Lung (tissue), 13 donors: Measurements from ENCODE around the gene THRAP3. TPM values are rescaled to one million over a fixed set of nuclear protein-coding genes. Genes with fewer than 3 reads are reported as not detected.

Source experiments
- ATAC-seq: fragments of 200-7000 bp; cut with Tn5 transposase; one replicate; pipeline ENCODE4 v1.9.1; 2020; ENCODE audit warnings: moderate number of reproducible peaks; ENCODE audit not compliant: insufficient read depth, low FRiP score
- DNase-seq, 3 donors: peaks; one replicate each; pipeline ENCODE4 v3.0.0-alpha.2; 2013 to 2017
- H3K27ac ChIP-seq, 2 donors: one replicate each; pipeline ENCODE4 v1.5.1; 2013; ENCODE audit warnings: mild to moderate bottlenecking in 2 of 2, moderate library complexity in 2 of 2, control low read depth in 1 of 2, inconsistent platforms in 1 of 2, low read depth in 1 of 2, low read length in 1 of 2
- H3K27me3 ChIP-seq, 3 donors: one replicate each; pipeline ENCODE4 v1.5.1; 2013; ENCODE audit warnings: low read length in 2 of 3; ENCODE audit not compliant: control insufficient read depth in 3 of 3, insufficient read depth in 3 of 3
- H3K36me3 ChIP-seq, 4 donors: one replicate each; pipeline ENCODE4 v1.5.1; 2013; ENCODE audit warnings: low read length in 4 of 4, mild to moderate bottlenecking in 1 of 4, moderate library complexity in 1 of 4; ENCODE audit not compliant: control insufficient read depth in 4 of 4, insufficient read depth in 4 of 4
- H3K4me1 ChIP-seq, 5 donors: one replicate each; pipeline ENCODE4 v1.5.1; 2013; ENCODE audit warnings: low read length in 5 of 5, mild to moderate bottlenecking in 2 of 5, moderate library complexity in 1 of 5; ENCODE audit not compliant: control insufficient read depth in 5 of 5, insufficient read depth in 5 of 5
- H3K4me3 ChIP-seq: one replicate; pipeline ENCODE4 v1.5.1; 2013; ENCODE audit warnings: mild to moderate bottlenecking, control low read depth, moderate library complexity
- H3K9ac ChIP-seq, 2 donors: one replicate each; pipeline ENCODE4 v1.5.1; 2013; ENCODE audit warnings: low read length in 2 of 2, control low read depth in 1 of 2; ENCODE audit not compliant: insufficient read depth in 1 of 2
- H3K9me3 ChIP-seq, 4 donors: one replicate each; pipeline ENCODE4 v1.5.1; 2013; ENCODE audit warnings: low read length in 3 of 4, mild to moderate bottlenecking in 1 of 4, moderate library complexity in 1 of 4; ENCODE audit not compliant: control insufficient read depth in 4 of 4, insufficient read depth in 3 of 4
- WGBS, 2 donors: extraction: QIAGEN DNeasy Blood & Tissue Kit; methylation state at CpG; one replicate each; pipeline ENCODE4 v1.1.7; 2013; 5-methylcytosine and 5-hydroxymethylcytosine counted together
- polyA plus RNA-seq, 2 donors: library from polyadenylated mRNA; stranded (reverse); fragments of 200-250 nt; gene quantifications; one replicate each; pipeline ENCODE4 v1.2.1, GENCODE V29; 2013
- small RNA-seq: library from RNA; depleted of rRNA; stranded (forward); fragments of <200 nt; gene quantifications from one replicate; pipeline ENCODE3, GENCODE V24; 2014; ENCODE audit warnings: low replicate concordance
- total RNA-seq, 2 donors: library from RNA; depleted of rRNA in 1 of 2; stranded (reverse); fragments of >200 nt in 1 of 2; gene quantifications; one replicate each; pipeline ENCODE4 v1.2.1, GENCODE V29; 2014 to 2021
- TF ChIP-seq, protein P1 (sequence below): IDR thresholded peaks from 2 replicates; pipeline ENCODE4 v1.5.1; 2012; ENCODE audit warnings: mild to moderate bottlenecking; ENCODE audit errors: control extremely low read depth, extremely low read depth
- donor health status: control.
- donor health status: control.
- donor health status: Bipolar disorder and iron deficiency.
- donor health status: healthy.
- donor health status: DM: yes; HTN: yes; CAD: no.

THRAP3 gene
- total and polyA plus RNA-seq, 4 donors = 25.1 to 92.9 (median 67.3) TPM

DNA sequence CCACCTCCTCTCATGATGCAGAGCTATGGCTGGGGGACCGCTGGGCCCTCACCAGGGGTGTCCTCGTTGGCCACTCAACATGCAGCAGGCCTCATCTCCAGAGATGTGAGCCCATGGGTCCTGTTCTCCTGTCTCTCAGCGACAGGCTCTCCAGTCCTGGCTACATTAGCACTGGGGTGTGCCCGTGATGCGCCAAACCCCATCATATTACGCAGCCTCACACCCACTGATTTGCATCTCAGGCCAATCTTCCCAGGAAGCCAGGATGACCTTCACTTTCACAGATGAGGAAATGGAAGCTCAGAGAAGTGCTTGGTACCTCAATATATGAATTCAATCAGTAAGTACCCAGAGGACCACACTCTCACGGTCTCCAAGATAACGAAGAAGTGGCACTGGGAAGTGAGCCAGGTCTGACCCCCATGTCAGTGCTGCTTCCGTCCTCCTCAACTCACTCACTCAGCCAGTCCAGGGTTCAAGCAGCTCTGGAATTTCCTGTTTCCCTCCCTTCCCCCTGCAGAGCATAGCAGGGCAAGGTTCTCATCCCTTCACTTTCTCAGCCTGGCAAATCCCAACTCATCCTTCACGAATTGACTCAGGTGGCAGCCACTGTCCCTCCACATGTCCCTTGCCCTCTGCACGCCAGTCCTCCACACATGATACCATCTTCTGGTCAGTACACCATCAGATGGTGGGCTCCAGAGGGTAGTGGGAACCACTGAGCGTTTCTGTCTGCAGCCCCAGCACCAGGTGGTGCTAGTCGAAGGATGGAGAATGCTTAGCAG lies 128.1 kb downstream of the THRAP3 start:
- H3K4me3 ChIP-seq = no peak overlapping the region
- peak overlapping the region in 1 of 2 donors; percentile 27 for H3K27ac ChIP-seq
- H3K4me1 ChIP-seq = peaks cover 0 to 37% (median 10%) of the 10 kb centered on the region in 5 donors
- H3K9me3 ChIP-seq = no peaks in the 10 kb centered on the region
- peaks cover 6 to 48% (median 16%) of the 10 kb centered on the region in 4 donors for H3K36me3 ChIP-seq
- WGBS, 2 donors = 77 to 89% methylated on average over 13 of the region's 13 CpGs
- peak; percentile 34 to 83 (median 63) for DNase-seq
- H3K9ac ChIP-seq = no peak overlapping the region
- ATAC-seq = no peak
- no peaks in the 10 kb centered on the region for H3K27me3 ChIP-seq
- TF ChIP-seq, protein P1, sequence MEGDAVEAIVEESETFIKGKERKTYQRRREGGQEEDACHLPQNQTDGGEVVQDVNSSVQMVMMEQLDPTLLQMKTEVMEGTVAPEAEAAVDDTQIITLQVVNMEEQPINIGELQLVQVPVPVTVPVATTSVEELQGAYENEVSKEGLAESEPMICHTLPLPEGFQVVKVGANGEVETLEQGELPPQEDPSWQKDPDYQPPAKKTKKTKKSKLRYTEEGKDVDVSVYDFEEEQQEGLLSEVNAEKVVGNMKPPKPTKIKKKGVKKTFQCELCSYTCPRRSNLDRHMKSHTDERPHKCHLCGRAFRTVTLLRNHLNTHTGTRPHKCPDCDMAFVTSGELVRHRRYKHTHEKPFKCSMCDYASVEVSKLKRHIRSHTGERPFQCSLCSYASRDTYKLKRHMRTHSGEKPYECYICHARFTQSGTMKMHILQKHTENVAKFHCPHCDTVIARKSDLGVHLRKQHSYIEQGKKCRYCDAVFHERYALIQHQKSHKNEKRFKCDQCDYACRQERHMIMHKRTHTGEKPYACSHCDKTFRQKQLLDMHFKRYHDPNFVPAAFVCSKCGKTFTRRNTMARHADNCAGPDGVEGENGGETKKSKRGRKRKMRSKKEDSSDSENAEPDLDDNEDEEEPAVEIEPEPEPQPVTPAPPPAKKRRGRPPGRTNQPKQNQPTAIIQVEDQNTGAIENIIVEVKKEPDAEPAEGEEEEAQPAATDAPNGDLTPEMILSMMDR = no peak

DNA sequence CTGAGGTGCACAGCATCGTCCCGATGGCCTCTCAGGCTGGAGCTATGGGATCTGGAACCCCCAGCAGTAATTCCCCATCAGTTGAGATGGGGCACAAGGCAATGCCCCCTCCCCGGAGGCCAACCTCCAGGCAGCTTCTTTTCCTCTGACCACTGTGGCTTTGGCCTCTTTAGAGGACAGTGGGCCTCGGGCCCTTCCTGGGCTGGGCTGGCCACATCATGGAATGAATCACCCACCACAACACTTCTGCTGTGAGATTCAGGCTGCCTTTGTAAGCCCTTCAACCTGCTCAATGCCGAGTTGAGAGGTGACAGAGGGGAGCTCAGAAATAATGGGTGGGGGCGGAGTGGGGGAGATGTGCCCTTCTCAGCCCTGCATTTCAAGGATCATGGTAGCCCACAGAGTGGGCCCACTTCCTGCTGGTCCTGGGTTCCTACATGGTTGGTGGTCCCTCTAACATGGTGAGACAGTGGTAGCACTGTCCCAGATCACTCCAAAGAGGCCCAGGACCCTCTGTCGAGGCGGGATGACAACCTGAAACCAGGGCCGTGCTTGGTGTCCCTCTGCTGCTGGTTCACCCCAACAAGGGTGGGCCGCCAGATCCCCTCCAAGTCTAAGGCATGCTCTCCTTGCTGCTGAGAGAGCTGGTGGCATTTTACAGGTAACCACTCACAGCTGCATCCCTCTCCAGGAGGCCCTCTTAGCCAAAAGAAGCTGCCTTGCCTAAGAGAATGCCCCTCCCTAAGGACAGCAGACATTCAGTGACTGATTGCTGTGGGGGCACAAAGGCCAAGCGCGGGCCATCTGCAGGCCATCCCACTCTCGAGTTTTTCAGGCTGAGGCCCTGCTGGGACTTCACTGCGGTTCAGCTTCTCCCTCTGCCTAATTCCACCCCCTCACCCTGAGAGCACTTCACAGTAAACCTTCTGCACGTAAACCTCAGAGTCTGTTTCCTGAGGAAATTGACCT lies 129.0 kb downstream of the THRAP3 start:
- no peaks in the 10 kb centered on the region for H3K27me3 ChIP-seq
- ATAC-seq (no peak), DNase-seq (no peak)
- H3K4me1 ChIP-seq = peaks cover 0 to 37% (median 10%) of the 10 kb centered on the region in 5 donors
- TF ChIP-seq, protein P1 = no peak
- no peak overlapping the region for H3K9ac ChIP-seq
- no peak overlapping the region for H3K4me3 ChIP-seq
- no peaks in the 10 kb centered on the region for H3K9me3 ChIP-seq
- H3K36me3 ChIP-seq = peaks cover 3 to 49% (median 16%) of the 10 kb centered on the region in 4 donors
- H3K27ac ChIP-seq = no peak overlapping the region
- 83 to 84% methylated on average over 15 of the region's 15 CpGs for WGBS, 2 donors

DNA sequence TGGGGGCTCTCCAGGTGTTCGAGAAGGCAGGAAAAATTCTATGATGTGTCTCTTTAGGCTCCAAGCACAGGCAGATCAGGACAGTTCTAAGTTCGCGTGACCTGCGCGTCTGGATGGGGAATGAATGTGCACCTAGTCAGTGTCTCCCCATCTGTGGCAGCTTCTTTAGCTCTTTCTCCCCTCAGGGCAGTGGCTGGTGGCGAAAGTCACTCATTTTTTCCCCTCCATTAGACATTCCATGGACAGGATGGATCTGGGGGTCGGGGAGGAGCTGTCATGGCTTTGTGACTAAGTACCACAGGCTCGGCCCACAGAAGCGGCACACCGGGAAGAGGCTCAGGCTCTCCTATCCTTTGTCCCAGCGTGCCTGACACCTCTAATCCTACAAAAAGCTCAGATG lies 130.2 kb downstream of the THRAP3 start:
- Histone ChIP-seq H3K36me3 (peaks cover 3 to 51% (median 14%) of the 10 kb centered on the region in 4 donors), H3K9ac (no peak overlapping the region), H3K9me3 (no peaks in the 10 kb centered on the region), H3K27ac (no peak overlapping the region), H3K27me3 (no peaks in the 10 kb centered on the region), H3K4me3 (no peak overlapping the region), H3K4me1 (peaks cover 0 to 37% (median 10%) of the 10 kb centered on the region in 5 donors)
- TF ChIP-seq, protein P1 = no peak
- DNase-seq = no peak
- WGBS, 2 donors = 96 to 97% methylated on average over 11 of the region's 11 CpGs
- no peak for ATAC-seq

Small RNA genes lying within 50 kb of the gene (small RNA-seq; reads per million reads assigned to genes)
- not detected for gene RN7SL131P
- not detected for gene UBE2V2P4

Other genes with a start within 250 kb of the THRAP3 start
- gene TEKT2, start 140.3 kb upstream of the THRAP3 start, total RNA-seq = 10 to 100 TPM; 21.3 to 40.2 TPM
- 10 to 100 TPM; 10.2 to 11.6 TPM for gene TEKT2, start 140.3 kb upstream of the THRAP3 start, polyA plus RNA-seq
- 10 to 100 TPM; 22.0 to 44.3 TPM for gene ADPRS, start 135.6 kb upstream of the THRAP3 start, total RNA-seq
- 10 to 100 TPM; 29.9 to 35.2 TPM for gene ADPRS, start 135.6 kb upstream of the THRAP3 start, polyA plus RNA-seq
- gene COL8A2, start 99.2 kb upstream of the THRAP3 start, total RNA-seq = 1 to 10 TPM; 2.0 to 6.0 TPM
- 1 to 10 TPM; 2.8 to 3.8 TPM for gene COL8A2, start 99.2 kb upstream of the THRAP3 start, polyA plus RNA-seq
- gene TRAPPC3, start 75.0 kb upstream of the THRAP3 start, total RNA-seq = 10 to 100 TPM; 37.3 to 61.8 TPM
- 10 to 100 TPM; 60.8 to 83.9 TPM for gene TRAPPC3, start 75.0 kb upstream of the THRAP3 start, polyA plus RNA-seq
- gene MAP7D1, start 68.3 kb upstream of the THRAP3 start, total RNA-seq = 100 to 1,000 TPM in 1 of 2 donors, 10 to 100 TPM in 1; 47.3 to 140 TPM
- gene MAP7D1, start 68.3 kb upstream of the THRAP3 start, polyA plus RNA-seq = 100 to 1,000 TPM in 1 of 2 donors, 10 to 100 TPM in 1; 53.9 to 103 TPM
- gene SH3D21, start 81.9 kb downstream of the THRAP3 start, total RNA-seq = 10 to 100 TPM; 13.5 to 16.6 TPM
- gene SH3D21, start 81.9 kb downstream of the THRAP3 start, polyA plus RNA-seq = 1 to 10 TPM; 9.0 to 9.9 TPM
- gene EVA1B, start 99.2 kb downstream of the THRAP3 start, total RNA-seq = 10 to 100 TPM; 31.2 to 33.5 TPM
- 10 to 100 TPM; 33.9 to 59.5 TPM for gene EVA1B, start 99.2 kb downstream of the THRAP3 start, polyA plus RNA-seq
- 10 to 100 TPM; 25.4 to 82.9 TPM for gene STK40, start 161.5 kb downstream of the THRAP3 start, total RNA-seq
- gene STK40, start 161.5 kb downstream of the THRAP3 start, polyA plus RNA-seq = 10 to 100 TPM; 26.0 to 71.3 TPM
- 10 to 100 TPM; 10.7 to 42.6 TPM for gene LSM10, start 173.5 kb downstream of the THRAP3 start, total RNA-seq
- 10 to 100 TPM; 47.0 to 70.6 TPM for gene LSM10, start 173.5 kb downstream of the THRAP3 start, polyA plus RNA-seq
- 10 to 100 TPM; 28.6 to 31.4 TPM for gene OSCP1, start 226.0 kb downstream of the THRAP3 start, total RNA-seq
- 10 to 100 TPM; 16.9 to 17.8 TPM for gene OSCP1, start 226.0 kb downstream of the THRAP3 start, polyA plus RNA-seq
- 10 to 100 TPM; 30.7 to 76.6 TPM for gene MRPS15, start 239.9 kb downstream of the THRAP3 start, total RNA-seq
- 100 to 1,000 TPM; 112 to 248 TPM for gene MRPS15, start 239.9 kb downstream of the THRAP3 start, polyA plus RNA-seq